Measurements from ENCODE around the gene FBXO31.

GRCh38 chr16:87334651-87335624 is 48.6 kb downstream of the FBXO31 start:
- TF ChIP-seq CTCF (IDR thresholded peaks at IDR 0.05; ENCODE audit: low read depth, low read length) (no peak), EZH2phosphoT487 (IDR thresholded peaks at IDR 0.05; ENCODE audit: low read depth) (no peak)
